SH-SY5Y (cell line): ENCODE results near the gene TFCP2.

Experiments used
- GATA2 ChIP-seq: IDR thresholded peaks from 2 replicates; pipeline ENCODE4 v1.6.1; 2011; ENCODE audit warnings: mild to moderate bottlenecking, low read depth, low read length
- GATA3 ChIP-seq: IDR thresholded peaks from 2 replicates; pipeline ENCODE4 v1.6.1; 2011; ENCODE audit warnings: low read depth, mild to moderate bottlenecking, low read length, moderate library complexity

The TFCP2 gene

GRCh38 chr12:51083126-51083833, 89.7 kb downstream of the TFCP2 start, which contains the start of gene CSRNP2:
TSS of gene CSRNP2 (minus strand) at chr12:51083596. CDS start at chr12:51076561, 7,035 bp downstream.
- no peak for TF ChIP-seq GATA3
- TF ChIP-seq GATA2, result no peak

- TF ChIP-seq GATA2 (no peak), GATA3 (no peak)
These were observed 90.3 kb downstream of the TFCP2 start for GRCh38 chr12:51082561-51083125.

DNA sequence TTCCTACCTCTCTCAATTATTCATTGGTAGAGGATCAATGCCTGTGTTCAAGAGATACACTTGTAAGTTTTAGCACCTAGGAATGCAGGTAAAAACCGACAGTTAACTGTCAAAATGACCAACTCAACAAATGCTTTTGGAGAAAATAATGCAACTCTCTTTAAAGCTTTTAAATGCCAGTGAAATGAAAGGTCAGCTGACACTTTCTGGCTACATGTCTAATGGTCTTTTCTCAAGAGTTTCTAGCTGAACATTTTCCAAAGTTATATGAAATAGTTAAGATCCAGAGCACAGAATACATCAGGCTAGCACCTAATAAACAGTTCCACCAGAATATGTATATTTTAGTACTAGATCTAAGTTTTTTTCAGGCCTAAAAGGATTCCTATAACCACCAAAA, 91.5 kb downstream of the TFCP2 start:
- no peak for TF ChIP-seq GATA3
- TF ChIP-seq GATA2, result no peak

- no peak for TF ChIP-seq GATA2
- no peak for TF ChIP-seq GATA3
These were observed 92.8 kb downstream of the TFCP2 start for GRCh38 chr12:51080136-51080535.

GRCh38 chr12:51077930-51078329, 95.0 kb downstream of the TFCP2 start:
- TF ChIP-seq GATA2 (no peak), GATA3 (no peak)

- no peak for TF ChIP-seq GATA2
These were observed 96.6 kb downstream of the TFCP2 start for GRCh38 chr12:51076236-51076930.

- TF ChIP-seq GATA2, result no peak
- no peak for TF ChIP-seq GATA3
These were observed 97.5 kb downstream of the TFCP2 start for GRCh38 chr12:51075390-51075789.

- TF ChIP-seq GATA2, result no peak
- no peak for TF ChIP-seq GATA3
These were observed 101.3 kb downstream of the TFCP2 start for GRCh38 chr12:51071663-51072062.

DNA sequence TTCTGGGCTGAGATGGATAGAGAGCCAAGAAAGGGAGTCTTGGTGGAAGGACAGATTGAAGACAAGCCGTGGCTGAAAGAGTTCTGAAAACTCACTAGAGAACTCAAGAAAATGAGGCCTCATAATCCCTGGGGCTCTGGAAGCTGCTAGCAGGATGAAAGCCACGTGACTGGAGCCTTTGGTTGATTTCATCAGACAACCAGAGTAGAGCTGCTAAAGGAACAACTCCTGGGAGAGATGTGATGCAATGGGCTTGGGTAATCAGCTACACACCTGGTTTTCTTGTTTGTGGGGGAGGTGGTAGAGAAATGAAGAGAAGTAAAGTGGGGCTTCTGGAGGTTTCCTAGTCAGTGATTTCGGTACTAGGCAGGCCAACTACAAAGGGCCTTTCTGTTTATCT, 102.9 kb downstream of the TFCP2 start:
- TF ChIP-seq GATA3 (no peak), GATA2 (no peak)

GRCh38 chr12:51067771-51068170, 105.2 kb downstream of the TFCP2 start:
- TF ChIP-seq GATA3 (no peak), GATA2 (no peak)

DNA sequence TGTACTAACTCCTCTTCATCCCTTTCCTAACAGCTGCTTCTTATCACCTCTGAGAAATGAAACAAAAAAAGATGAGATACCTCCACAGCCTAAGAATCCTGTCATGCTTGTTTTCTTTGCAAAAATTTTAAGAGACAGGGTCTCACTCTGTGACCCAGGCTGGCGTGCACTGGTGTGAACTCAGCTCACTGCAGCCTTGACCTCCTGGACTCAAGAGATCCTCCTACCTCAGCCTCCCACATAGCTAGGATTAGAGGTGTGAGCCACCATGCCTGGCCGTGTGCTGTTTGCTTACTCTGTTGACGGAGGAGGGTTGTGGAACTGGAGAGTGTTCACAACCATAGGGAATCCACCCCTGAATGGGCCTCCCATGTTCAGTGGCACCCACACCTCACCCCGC, 105.7 kb downstream of the TFCP2 start:
- no peak for TF ChIP-seq GATA3
- no peak for TF ChIP-seq GATA2

DNA sequence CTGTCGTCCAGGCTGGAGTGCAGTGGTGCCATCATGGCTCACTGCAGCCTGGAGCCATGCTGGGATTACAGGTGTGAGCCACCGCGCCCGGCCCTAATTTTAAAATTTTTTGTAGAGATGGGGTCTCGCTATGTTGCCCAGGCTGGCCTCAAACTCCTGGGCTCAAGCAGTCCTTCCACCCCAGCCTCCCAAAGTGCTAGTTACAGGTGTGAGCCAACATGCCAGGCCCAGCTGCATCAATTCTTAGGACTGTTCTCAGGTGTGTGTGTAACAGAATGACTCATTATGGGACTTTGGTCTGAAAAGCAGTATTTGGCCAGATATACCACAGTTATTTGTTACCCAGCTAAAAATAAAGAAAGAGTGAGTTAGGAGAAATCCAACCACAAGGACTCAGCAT, 107.4 kb downstream of the TFCP2 start:
- TF ChIP-seq GATA3 (no peak), GATA2 (no peak)

DNA sequence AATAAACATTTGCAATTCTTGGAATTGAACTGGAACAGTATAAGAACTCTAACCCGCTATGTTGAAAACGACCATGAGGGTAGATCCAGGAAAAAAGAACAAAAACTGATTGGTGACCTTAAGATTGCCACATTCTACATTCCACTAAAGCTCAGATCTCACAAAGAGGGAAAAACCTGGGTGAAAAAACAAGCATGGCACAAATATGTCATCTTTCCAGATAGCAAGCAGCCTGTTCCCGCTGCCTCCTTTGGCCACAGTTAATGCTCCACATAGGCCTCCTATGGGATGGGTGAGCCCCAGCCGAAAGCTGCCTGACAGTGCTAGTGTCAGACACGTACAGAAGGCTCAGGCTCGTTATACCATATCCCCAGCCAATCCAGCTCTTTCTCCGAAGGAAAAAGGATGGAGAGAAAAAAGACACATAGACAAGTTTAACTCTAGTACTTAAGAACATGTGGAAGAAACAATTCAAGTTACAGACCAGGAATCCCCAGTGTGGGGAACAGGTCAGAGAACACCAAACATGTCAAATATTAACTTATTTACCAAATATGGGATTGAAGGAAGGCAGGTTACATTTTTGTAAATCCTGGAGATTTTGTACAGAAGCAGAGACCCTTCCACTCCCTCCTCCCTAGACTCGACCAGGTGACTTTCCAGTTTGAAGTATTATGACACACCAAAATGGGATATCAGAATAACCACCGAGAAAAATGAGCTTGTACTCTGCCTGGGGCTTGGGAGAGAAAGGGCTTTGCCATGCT, 110.1 kb downstream of the TFCP2 start:
- TF ChIP-seq GATA3, result no peak
- no peak for TF ChIP-seq GATA2

DNA sequence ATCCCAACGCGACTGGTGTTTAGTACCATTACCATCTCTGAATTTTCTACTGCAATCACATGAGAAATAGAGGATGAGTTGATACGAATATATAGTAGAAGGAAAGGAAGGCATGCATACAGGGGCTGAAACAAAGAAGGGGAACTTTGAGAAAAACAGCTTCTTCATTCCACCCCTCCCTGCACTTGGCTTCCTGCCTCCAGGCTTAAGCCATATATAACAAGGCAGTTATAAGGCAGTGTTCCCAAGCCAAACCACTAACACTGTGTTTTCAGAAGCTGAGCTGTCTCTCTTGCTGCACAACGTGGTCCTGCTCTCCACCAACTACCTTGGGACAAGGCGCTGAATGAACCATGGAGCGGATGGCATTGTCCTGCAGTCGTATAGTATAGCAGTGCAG, 113.8 kb downstream of the TFCP2 start:
- TF ChIP-seq GATA3 (no peak), GATA2 (no peak)

GRCh38 chr12:51056242-51056641, 116.7 kb downstream of the TFCP2 start:
- TF ChIP-seq GATA2 (no peak), GATA3 (no peak)
